ENCODE data around the gene PLXNA4. TPM values are rescaled to one million over a fixed set of nuclear protein-coding genes. Genes with fewer than 3 reads are reported as not detected.

The PLXNA4 gene
- total RNA-seq, 4 donors from 2014 or later: 0.49 to 7.1 (median 2.0) TPM

DNA sequence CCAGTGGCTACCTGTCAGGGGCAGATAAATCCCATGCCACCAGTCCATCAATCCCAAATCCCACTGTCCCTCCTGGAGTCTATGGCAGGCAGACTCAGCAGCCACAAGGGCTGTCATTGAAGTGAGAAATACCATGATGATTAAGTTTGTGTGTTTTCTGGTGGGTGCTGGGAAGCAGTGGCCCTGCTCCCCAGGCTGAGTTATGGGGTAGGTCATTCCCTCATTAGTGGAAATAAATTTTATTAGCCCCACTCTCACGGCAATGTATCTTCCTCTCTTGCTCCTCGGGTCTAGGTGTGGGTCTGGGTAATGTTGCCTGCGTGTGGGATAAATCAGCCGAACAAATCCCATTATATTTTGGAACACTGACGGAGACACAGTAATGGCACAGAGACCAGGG is 76.8 kb downstream of the PLXNA4 start:
- intact Hi-C loops (cut with DNase I): no loop called here
- Histone ChIP-seq H3K27me3 (peaks cover 0 to 5% (median 0%) of the 10 kb centered on the region in 4 donors), H3K9me3 (no peaks in the 10 kb centered on the region), H3K4me1 (peaks cover 0 to 9% (median 0%) of the 10 kb centered on the region in 3 donors), H3K4me3 (no peak overlapping the region), H3K27ac (no peak overlapping the region), H3K36me3 (no peaks in the 10 kb centered on the region)
- no peak for TF ChIP-seq POLR2A (IDR thresholded peaks at IDR 0.05)
- TF ChIP-seq, protein P1, sequence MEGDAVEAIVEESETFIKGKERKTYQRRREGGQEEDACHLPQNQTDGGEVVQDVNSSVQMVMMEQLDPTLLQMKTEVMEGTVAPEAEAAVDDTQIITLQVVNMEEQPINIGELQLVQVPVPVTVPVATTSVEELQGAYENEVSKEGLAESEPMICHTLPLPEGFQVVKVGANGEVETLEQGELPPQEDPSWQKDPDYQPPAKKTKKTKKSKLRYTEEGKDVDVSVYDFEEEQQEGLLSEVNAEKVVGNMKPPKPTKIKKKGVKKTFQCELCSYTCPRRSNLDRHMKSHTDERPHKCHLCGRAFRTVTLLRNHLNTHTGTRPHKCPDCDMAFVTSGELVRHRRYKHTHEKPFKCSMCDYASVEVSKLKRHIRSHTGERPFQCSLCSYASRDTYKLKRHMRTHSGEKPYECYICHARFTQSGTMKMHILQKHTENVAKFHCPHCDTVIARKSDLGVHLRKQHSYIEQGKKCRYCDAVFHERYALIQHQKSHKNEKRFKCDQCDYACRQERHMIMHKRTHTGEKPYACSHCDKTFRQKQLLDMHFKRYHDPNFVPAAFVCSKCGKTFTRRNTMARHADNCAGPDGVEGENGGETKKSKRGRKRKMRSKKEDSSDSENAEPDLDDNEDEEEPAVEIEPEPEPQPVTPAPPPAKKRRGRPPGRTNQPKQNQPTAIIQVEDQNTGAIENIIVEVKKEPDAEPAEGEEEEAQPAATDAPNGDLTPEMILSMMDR (IDR thresholded peaks at IDR 0.05): no peak
- WGBS, 2 donors: 85 to 86% methylated on average over 5 of the region's 5 CpGs
- no peak for DNase-seq

DNA sequence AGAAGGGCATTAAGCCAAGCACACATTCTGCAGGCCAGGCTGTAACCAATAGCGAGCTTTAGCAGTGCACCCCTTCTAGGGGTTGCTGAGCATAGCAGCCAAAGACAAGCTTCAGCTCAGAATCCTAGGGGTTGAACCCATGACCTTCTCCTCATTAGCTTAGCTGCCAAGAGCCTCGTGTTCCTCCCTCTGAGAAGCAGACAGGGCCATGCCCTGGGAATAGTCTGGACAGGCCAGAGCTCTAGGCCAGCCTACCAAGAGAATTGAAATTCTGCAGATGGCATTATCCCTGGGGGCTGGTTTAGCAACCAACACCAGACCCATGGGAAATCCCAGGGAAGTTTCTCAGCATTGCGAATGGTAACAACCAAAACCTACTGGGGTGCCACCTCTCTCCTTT is 77.2 kb downstream of the PLXNA4 start:
- no peak for TF ChIP-seq POLR2A (IDR thresholded peaks at IDR 0.05)
- TF ChIP-seq, protein P1 (IDR thresholded peaks at IDR 0.05): no peak
- WGBS, 2 donors: 48 to 81% methylated on average over 2 to 3 of the region's 3 CpGs
- no peak overlapping the region for H3K27ac ChIP-seq
- H3K9me3 ChIP-seq: no peaks in the 10 kb centered on the region
- peaks cover 0 to 5% (median 0%) of the 10 kb centered on the region in 4 donors for H3K27me3 ChIP-seq
- peaks cover 0 to 9% (median 0%) of the 10 kb centered on the region in 3 donors for H3K4me1 ChIP-seq
- no peak for DNase-seq
- no peaks in the 10 kb centered on the region for H3K36me3 ChIP-seq
- no peak overlapping the region for H3K4me3 ChIP-seq
- intact Hi-C loops (cut with DNase I): no loop called here

GRCh38 chr7:132498319-132498718 is 78.0 kb downstream of the PLXNA4 start:
- 51 to 58% methylated on average over 4 of the region's 4 CpGs for WGBS, 2 donors
- no peaks in the 10 kb centered on the region for H3K9me3 ChIP-seq
- H3K4me3 ChIP-seq: no peak overlapping the region
- H3K36me3 ChIP-seq: no peaks in the 10 kb centered on the region
- no peak overlapping the region for H3K27ac ChIP-seq
- peaks cover 0 to 9% (median 0%) of the 10 kb centered on the region in 3 donors for H3K4me1 ChIP-seq
- intact Hi-C loops (cut with DNase I): no loop called here
- H3K27me3 ChIP-seq: peaks cover 0 to 5% (median 0%) of the 10 kb centered on the region in 4 donors
- no peak for DNase-seq
- TF ChIP-seq, protein P1 (IDR thresholded peaks at IDR 0.05): no peak
- no peak for TF ChIP-seq POLR2A (IDR thresholded peaks at IDR 0.05)

DNA sequence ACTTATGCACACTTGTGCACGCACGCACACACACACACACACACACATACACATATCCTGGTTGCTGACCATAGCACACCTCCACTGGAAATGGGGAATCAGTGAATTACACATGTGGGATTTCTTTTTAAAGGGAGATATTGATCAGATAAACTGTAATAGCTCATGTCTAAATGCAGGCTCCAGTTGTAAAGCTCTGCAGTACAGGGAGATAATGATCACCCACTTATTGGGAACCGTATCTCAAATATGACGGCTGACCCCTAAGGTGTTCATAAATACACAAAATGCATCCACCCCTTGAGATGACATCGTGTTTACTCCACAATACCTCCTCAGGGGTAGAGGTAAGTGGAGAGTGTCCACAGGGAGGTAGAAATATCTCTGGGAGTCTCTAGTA is 79.2 kb downstream of the PLXNA4 start:
- H3K9me3 ChIP-seq: no peaks in the 10 kb centered on the region
- WGBS, 2 donors: 62 to 76% methylated on average over 5 of the region's 5 CpGs
- H3K27ac ChIP-seq: no peak overlapping the region
- TF ChIP-seq, protein P1 (IDR thresholded peaks at IDR 0.05): no peak
- no peak for TF ChIP-seq POLR2A (IDR thresholded peaks at IDR 0.05)
- no peak overlapping the region for H3K4me3 ChIP-seq
- H3K36me3 ChIP-seq: no peaks in the 10 kb centered on the region
- intact Hi-C loops (cut with DNase I): no loop called here
- H3K4me1 ChIP-seq: peaks cover 0 to 9% (median 0%) of the 10 kb centered on the region in 3 donors
- H3K27me3 ChIP-seq: peaks cover 0 to 5% (median 0%) of the 10 kb centered on the region in 4 donors
- DNase-seq: no peak

DNA sequence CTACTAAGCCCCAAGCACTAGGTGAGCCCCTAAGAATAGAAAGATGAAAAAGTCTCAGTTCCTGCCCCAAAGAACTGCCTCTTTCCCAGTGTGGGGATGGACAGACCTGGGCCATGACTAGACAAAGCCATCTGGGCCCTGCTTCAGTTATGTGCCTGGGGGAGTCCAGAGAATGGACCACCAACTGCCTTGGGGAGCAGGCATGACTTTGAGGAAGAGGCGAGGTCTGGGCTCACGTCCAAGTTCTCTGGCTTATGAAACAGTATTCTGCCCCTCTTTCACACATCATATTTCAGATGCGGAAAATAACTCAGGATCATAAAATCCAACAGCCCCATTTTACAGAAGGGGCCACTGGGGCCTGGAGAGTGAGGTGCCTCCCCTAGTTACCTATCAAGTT is 80.3 kb downstream of the PLXNA4 start:
- Histone ChIP-seq H3K36me3 (no peaks in the 10 kb centered on the region), H3K27ac (no peak overlapping the region), H3K4me1 (peaks cover 0 to 1% (median 0%) of the 10 kb centered on the region in 3 donors), H3K9me3 (no peaks in the 10 kb centered on the region), H3K4me3 (no peak overlapping the region), H3K27me3 (peaks cover 0 to 5% (median 0%) of the 10 kb centered on the region in 4 donors)
- no peak for TF ChIP-seq POLR2A (IDR thresholded peaks at IDR 0.05)
- TF ChIP-seq, protein P1 (IDR thresholded peaks at IDR 0.05): no peak
- intact Hi-C loops (cut with DNase I): no loop called here
- 0 to 40% methylated on average over 1 to 3 of the region's 3 CpGs for WGBS, 2 donors
- DNase-seq: no peak
